Measurements from ENCODE around the gene CCSER2. TPM values are rescaled to one million over a fixed set of nuclear protein-coding genes. Genes with fewer than 3 reads are reported as not detected.

The CCSER2 gene
- total and polyA plus RNA-seq, 4 donors = 9.4 to 83.5 (median 32.5) TPM

GRCh38 chr10:84348447-84348846 lies 20.1 kb downstream of the CCSER2 start:
- Histone ChIP-seq H3K27ac (ENCODE audit: low read depth in 1 of 2, low read length in 1 of 2) (no peak overlapping the region), H3K4me3 (no peak overlapping the region), H3K36me3 (ENCODE audit: control insufficient read depth in 4 of 4, insufficient read depth in 4 of 4, low read length in 4 of 4) (peaks cover 0 to 1% (median 0%) of the 10 kb centered on the region in 4 donors), H3K27me3 (ENCODE audit: control insufficient read depth in 3 of 3, insufficient read depth in 3 of 3, low read length in 2 of 3) (no peaks in the 10 kb centered on the region), H3K9ac (ENCODE audit: insufficient read depth in 1 of 2, low read length in 2 of 2) (no peak overlapping the region), H3K4me1 (ENCODE audit: control insufficient read depth in 5 of 5, insufficient read depth in 5 of 5, low read length in 5 of 5) (peaks cover 0 to 10% (median 2%) of the 10 kb centered on the region in 5 donors), H3K9me3 (ENCODE audit: control insufficient read depth in 4 of 4, insufficient read depth in 3 of 4, low read length in 3 of 4) (no peaks in the 10 kb centered on the region)
- WGBS, 2 donors = 88 to 95% methylated on average over 4 of the region's 4 CpGs
- ATAC-seq (ENCODE audit: insufficient read depth, low FRiP score) = no peak
- no peak for DNase-seq
- TF ChIP-seq CTCF (IDR thresholded peaks at IDR 0.05; ENCODE audit: control extremely low read depth, extremely low read depth) = no peak

GRCh38 chr10:84348860-84349259 lies 20.5 kb downstream of the CCSER2 start:
- Histone ChIP-seq H3K36me3 (ENCODE audit: control insufficient read depth in 4 of 4, insufficient read depth in 4 of 4, low read length in 4 of 4) (peaks cover 0 to 1% (median 0%) of the 10 kb centered on the region in 4 donors), H3K27ac (ENCODE audit: low read depth in 1 of 2, low read length in 1 of 2) (peak overlapping the region in 1 of 2 donors; percentile 37), H3K9me3 (ENCODE audit: control insufficient read depth in 4 of 4, insufficient read depth in 3 of 4, low read length in 3 of 4) (no peaks in the 10 kb centered on the region), H3K27me3 (ENCODE audit: control insufficient read depth in 3 of 3, insufficient read depth in 3 of 3, low read length in 2 of 3) (no peaks in the 10 kb centered on the region), H3K4me3 (no peak overlapping the region), H3K4me1 (ENCODE audit: control insufficient read depth in 5 of 5, insufficient read depth in 5 of 5, low read length in 5 of 5) (peaks cover 0 to 6% (median 2%) of the 10 kb centered on the region in 5 donors), H3K9ac (ENCODE audit: insufficient read depth in 1 of 2, low read length in 2 of 2) (no peak overlapping the region)
- DNase-seq = no peak
- ATAC-seq (ENCODE audit: insufficient read depth, low FRiP score) = no peak
- 69 to 90% methylated on average over 2 of the region's 2 CpGs for WGBS, 2 donors
- TF ChIP-seq CTCF (IDR thresholded peaks at IDR 0.05; ENCODE audit: control extremely low read depth, extremely low read depth) = no peak

DNA sequence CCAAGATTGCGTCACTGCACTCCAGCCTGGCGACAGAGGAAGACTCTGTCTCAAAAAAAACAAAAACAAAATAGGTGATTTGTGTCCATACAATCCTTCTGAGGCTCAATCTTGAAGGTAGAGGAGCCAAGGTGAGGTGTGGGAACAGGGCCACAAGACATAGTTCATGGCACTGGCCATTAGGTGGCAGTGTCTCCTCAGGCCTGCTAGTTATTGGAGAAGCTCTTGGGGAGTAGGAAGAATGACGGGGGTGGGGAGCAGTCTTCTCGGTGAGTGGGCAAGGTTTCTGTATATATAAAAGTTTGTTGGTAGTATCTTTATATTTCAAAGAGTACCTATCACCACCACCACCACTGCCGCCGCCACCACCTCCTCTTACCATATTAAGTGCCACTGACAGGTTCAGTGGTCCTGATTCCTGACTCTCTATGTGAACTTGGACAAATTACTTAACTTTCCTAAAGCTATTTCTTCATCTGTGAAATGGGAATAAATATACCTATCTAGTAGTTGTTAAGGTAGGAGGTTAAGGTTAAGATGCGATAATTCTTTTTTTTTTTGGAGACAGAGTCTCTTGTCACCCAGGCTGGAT lies 24.0 kb downstream of the CCSER2 start:
- peak; percentile 39 to 51 (median 43) for DNase-seq

More for the DNA sequence above, 24.0 kb downstream of the CCSER2 start:
- Histone ChIP-seq H3K9ac (ENCODE audit: insufficient read depth in 1 of 2, low read length in 2 of 2) (no peak overlapping the region), H3K4me1 (ENCODE audit: control insufficient read depth in 5 of 5, insufficient read depth in 5 of 5, low read length in 5 of 5) (peaks cover 0 to 8% (median 5%) of the 10 kb centered on the region in 5 donors), H3K27ac (ENCODE audit: low read depth in 1 of 2, low read length in 1 of 2) (no peak overlapping the region), H3K27me3 (ENCODE audit: control insufficient read depth in 3 of 3, insufficient read depth in 3 of 3, low read length in 2 of 3) (no peaks in the 10 kb centered on the region), H3K4me3 (no peak overlapping the region), H3K9me3 (ENCODE audit: control insufficient read depth in 4 of 4, insufficient read depth in 3 of 4, low read length in 3 of 4) (no peaks in the 10 kb centered on the region), H3K36me3 (ENCODE audit: control insufficient read depth in 4 of 4, insufficient read depth in 4 of 4, low read length in 4 of 4) (peaks cover 0 to 3% (median under 1%) of the 10 kb centered on the region in 4 donors)
- TF ChIP-seq CTCF (IDR thresholded peaks at IDR 0.05; ENCODE audit: control extremely low read depth, extremely low read depth) = peak; percentile 49
- WGBS, 2 donors = 61 to 67% methylated on average over 7 of the region's 7 CpGs
- ATAC-seq (ENCODE audit: insufficient read depth, low FRiP score) = peak; percentile 80
